GM21737 (cell line): ENCODE data around the gene EMC7.
"Not testable (repeated sequence)": the region's sequence is repeated elsewhere in the genome, so short reads cannot be mapped to it uniquely, and the experiment has no call there.

Source experiments
- ATAC-seq: cut with Tn5 transposase; IDR thresholded peaks from one replicate; pipeline ENCODE4 v1.9.1; 2021; ENCODE audit warnings: mild to moderate bottlenecking, moderate library complexity; ENCODE audit not compliant: unreplicated experiment

Gene EMC7

DNA sequence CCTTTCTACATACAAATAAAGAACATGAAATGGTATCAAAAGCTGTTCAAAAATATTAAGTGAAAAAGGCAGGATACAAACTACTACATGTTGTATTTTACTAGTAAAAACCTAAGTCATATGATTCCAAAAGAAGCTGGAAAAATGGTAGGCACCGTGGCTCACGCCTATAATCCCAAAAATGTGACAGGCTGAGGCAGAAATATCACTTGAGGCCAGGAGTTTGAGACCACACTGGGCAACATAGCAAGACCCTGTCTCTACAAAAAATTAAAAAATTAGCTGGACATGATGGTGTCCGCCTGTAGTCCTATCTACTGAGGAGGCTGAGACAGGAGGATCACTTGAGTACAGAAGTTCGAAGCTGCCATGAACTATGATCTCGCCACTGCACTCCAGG, 1.7 kb downstream of the EMC7 start:
- no peak for ATAC-seq

DNA sequence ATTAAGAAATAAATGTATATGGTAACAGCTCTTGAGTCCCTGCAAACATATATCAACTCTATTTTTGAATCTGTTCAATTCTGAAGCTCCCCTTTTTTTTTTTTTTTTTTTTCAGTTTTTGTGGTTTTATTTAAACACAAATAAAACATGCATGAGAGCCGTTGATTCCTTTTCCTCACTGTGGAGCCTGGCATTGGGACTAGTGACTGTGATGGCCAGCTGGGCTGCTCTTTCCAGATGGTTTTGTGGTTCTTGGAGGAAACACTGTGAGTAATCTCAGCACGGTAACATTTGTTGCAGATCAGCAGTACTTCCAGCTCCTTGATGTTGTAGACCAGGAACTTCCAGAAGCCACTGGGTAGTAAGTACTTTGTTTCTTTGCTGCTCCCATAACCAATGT, 15.9 kb downstream of the EMC7 start:
- no peak for ATAC-seq

DNA sequence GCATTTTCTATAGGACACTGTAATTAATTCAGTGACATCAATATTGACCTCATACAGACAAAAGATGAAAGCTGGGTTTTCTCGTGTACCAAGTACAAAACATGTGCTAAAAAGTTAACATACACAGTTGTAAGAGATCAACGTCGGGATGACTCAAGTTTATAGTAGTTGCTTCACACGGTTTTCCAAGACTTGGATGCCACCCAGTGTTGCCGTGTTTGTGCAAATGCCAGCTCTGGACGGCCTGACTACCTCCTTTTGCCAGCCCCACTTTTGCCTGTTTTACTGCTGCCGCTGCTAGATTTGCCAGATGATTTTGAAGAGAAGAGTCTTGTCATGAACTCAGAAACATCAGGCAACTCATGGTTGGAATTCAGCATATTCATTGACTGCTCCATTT, 17.6 kb downstream of the EMC7 start:
- ATAC-seq, result no peak

DNA sequence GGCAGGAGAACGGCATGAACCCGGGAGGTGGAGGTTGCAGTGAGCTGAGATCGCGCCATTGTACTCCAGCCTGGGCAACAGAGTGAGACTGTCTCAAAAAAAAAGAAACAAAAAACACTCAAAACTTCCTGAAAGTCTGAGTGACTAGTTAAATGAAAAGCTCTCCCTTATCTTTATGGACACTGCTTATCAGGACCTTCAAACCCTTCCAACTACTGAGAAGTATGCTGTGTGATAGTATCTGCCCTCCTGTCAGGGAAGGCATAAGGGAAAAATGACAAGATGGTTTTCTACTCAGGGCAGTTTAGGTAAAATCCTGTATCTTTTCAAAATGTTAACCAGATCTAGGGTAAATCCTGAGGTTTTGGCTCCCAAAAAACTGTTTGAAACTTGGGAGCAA, 21.8 kb downstream of the EMC7 start:
- ATAC-seq, result no peak

DNA sequence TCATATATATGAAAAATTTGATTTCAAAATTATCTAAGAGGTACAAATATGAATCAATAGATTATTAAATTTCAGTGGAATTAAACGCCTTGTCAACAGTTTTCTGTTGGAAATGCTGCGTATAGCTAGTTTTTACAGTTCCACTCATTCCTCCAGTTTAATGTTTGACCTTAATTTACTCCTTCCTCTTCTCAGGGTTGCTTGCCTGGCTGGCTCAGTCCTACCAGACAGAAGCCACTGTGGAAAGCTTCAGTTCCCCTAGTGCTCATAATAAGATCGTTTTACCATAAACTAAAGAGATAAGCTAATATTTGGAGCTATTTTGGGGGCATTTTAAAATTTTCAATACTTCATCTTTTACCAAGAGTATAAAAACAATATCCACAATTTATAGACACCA, 22.8 kb downstream of the EMC7 start:
- no peak for ATAC-seq

DNA sequence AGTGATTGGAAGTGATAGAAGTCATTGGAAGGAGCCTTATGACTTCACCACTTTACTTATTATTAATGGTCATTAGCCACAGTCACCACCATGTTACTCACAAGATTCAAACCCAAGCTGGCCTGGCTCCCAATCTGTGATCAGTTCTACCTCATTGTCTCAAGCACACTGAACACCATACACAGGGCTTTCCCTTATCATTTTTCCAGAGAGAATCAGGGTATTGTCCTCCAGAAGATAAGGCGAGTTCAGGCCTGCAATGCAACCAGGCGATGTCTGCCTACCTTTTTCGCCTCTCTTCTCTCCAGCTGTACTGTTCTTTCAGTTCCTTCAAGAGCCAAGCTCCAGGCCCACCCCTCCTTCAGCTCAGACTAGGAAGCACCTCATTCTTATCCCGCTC, 24.9 kb downstream of the EMC7 start:
- no peak for ATAC-seq

DNA sequence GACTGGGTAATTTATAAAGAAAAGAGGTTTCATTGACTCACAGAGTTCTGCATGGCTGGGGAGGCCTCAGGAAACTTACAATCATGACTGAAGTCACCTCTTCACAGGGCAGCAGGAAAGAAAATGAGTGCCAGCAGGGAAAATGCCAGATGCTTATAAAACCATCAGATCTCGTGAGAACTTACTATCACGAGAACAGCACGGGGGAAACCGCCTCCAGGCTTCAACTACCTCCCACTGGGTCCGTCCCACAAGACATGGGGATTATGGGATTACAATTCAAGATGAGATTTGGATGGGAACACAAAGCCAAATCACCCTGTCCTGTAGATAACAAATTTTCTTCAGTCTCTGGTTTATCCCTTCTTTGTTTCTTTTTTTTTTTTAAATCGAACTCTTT, 31.7 kb downstream of the EMC7 start:
- ATAC-seq, result no peak

DNA sequence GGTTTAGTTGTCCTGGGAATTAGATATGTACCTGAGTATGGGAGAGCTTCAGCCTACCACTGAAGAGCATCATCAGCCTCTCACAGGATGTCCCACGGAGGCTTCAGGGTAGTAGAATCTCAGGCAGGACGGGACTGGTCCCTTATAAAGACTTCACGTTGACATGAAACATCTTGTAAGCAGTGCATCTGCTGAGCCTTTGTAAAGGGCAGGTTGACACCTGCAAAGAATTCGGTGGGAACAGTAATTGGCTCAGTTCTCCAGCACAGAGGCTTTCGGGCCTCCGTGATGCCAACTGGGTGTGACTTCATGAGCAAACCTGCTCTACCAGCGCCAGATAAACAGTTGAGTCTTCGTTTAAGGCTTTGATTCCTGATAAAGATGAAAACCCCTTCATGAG, 35.7 kb downstream of the EMC7 start:
- ATAC-seq, result no peak

DNA sequence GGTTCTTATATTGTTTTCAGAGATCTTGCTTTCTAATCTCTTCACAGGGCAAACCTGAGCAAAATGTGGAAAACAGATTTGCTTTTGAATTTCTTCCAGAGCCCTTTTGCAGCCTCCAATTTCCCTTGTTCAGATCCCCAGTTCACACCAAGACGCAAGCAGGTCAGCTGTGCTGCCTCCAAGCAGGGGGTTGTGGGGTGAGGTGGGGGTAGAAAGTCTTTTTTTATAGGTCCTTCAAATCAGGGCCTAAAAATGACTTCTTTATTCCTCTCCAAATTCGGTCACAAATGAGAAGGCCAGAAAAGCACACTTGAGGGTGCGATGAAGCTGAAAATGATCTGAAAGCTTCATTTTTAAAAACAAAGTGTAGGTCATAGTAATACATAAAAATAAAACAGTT, 36.4 kb downstream of the EMC7 start:
- no peak for ATAC-seq

DNA sequence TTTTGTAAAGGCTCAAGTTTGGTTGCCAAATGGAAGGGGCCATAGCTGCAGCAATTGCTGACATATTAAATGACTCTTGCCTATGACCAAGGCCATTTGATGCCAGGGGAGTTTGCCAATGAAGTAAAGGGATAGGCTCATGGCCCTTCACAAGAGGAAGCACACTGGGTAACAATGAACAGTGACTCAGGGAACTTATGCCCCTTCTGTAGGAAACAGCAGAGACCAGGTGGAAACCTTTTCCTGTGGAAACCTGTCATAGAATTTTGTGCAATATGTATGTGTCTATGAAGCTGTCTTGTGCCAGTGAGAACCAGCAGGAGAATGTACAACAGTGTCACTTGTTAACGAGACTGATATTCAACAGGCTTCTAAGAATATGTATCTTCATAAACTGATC, 37.2 kb downstream of the EMC7 start:
- no peak for ATAC-seq

DNA sequence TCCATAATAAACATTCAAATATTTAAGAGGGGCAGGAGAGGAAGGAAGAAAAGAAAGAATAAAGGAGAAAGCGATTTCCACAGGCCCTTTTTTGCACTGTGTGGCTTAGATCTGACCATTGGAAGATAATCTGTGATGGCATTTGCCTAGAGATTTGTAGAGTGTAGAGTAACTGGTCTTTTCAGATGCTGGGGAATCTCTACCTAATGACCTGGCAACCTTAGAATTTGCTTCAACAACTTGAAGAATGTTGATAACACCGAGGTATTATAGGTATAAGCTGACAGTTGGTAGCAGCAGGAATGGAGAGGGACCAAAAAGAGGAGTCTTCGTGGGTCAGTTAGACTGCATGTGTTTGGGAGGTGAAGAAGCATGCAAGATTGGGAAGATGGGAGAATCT, 41.7 kb downstream of the EMC7 start:
- no peak for ATAC-seq

DNA sequence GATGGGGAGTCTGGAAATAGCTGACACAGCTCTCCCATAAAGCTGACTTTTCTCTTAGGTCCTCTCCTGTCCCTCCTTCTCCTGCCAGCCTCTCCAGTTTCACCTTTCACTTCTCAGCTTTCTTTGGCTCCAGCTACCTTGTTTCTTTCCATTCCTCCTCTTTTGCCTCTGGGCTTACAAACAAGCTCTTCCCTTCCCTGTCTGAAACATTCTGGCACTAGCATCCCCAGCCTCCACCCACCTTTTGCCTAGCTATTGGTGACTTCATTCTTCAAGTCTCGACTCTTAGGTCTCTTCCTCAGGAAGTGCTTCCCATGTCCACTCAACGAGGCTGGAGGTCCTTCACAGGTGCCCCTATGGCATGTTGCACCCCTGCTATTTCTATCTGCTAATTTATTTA, 42.2 kb downstream of the EMC7 start:
- ATAC-seq, result no peak

DNA sequence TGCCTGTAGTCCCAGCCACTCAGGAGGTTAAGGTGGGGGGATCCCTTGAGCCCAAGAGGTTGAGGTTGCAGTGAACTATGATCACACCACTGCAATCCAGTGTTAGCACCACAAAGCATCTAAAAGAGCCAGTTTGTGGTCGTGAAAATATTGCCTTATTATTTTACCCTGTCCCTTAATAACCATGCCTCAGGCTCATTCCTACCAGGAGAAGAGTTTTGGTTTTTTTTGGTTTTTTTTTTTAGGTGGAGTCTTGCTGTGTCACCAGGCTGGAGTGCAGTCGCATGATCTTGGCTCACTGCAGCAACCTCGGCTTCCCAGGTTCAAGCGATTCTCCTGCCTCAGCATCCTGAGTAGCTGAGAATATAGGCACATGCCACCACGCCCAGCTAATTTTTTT, 44.8 kb downstream of the EMC7 start:
- ATAC-seq, result no peak

DNA sequence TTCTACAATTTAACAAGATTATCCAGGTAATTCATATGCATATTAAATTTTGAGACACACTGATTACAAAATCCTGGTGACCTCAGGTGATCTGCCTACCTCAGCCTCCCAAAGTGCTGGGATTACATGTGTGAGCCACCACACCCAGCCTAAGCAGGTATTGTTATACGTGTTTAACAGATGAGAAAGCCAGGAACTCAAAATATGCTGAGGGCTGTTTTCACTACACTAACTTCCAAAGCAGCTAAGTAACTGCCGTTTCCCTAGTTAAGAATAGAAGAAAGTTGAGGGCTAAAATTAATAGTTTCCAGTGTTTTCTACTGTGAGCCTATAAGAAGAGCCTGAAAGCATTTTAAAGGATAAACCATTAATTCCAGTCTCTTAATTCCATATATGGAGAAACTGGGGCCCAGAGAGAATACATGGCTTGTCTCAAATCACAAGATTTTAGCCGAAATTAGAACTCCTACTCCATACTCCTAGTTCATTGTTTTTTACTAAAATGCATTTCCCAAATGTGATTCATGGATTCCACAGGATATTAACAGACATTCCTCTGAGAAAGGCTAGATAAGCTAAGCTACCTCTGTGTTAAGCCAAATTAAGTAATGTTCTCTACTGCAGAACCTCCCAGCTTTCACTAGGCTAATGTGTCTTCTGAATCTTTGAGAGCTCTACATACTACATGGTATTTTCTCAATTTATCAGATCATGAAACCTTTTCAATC, 45.6 kb downstream of the EMC7 start:
- no peak for ATAC-seq

DNA sequence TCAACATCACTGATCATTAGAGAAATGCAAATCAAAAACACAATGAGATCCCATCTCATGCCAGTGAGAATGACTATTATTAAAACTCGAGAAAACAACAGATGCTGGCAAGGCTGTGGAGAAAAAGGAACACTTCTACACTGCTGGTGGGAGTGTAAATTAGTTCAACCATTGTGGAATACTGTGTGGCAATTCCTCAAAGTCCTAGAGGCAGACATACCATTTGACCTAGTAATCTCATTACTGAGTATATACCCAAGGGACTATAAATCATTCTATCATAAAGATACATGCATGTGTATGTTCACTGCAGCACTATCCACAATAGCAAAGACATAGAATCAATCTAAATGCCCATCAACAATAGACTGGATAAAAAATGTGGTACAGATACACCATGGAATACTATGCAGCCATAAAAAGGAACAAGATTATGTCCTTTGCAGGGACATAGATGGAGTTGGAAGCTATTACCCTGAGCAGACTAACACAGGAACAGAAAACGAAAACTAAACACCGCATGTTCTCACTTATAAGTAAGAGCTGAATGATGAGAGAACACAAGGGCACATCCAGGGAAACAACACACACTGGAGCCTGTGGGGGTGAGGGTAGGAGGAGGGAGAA, 47.5 kb downstream of the EMC7 start:
- no peak for ATAC-seq

DNA sequence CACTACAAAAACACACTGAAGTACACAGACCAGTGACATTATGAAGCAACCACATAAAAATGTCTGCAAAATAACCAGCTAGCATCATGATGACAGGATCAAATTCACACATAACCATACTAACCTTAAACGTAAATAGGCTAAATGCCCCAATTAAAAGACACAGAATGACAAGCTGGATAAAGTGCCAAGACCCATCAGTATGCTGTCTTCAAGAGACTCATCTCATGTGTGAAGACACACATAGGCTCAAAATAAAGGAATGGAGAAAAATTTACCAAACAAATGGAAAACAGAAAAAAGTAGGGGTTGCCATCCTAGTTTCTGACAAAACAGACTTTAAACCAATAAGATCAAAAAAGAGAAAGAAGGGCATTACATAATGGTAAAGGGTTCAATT, 51.3 kb downstream of the EMC7 start:
- not testable (repeated sequence) for ATAC-seq

DNA sequence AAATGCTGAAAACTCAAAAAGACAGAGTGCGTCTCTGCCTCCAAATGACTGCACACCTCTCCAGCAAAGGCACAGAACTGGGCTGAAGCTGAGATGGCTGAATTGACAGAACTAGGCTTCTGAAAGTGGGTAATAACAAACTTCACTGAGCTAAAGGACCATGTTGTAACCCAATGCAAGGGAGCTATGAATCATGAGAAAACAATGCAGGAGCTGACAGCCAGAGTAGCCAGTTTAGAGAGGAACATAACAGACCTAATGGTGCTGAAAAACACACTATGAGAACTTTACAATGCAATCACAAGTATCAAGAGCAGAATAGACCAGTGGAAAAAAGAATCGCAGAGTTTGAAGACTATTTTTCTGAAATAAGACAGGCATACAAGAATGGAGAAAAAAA, 52.5 kb downstream of the EMC7 start:
- no peak for ATAC-seq

DNA sequence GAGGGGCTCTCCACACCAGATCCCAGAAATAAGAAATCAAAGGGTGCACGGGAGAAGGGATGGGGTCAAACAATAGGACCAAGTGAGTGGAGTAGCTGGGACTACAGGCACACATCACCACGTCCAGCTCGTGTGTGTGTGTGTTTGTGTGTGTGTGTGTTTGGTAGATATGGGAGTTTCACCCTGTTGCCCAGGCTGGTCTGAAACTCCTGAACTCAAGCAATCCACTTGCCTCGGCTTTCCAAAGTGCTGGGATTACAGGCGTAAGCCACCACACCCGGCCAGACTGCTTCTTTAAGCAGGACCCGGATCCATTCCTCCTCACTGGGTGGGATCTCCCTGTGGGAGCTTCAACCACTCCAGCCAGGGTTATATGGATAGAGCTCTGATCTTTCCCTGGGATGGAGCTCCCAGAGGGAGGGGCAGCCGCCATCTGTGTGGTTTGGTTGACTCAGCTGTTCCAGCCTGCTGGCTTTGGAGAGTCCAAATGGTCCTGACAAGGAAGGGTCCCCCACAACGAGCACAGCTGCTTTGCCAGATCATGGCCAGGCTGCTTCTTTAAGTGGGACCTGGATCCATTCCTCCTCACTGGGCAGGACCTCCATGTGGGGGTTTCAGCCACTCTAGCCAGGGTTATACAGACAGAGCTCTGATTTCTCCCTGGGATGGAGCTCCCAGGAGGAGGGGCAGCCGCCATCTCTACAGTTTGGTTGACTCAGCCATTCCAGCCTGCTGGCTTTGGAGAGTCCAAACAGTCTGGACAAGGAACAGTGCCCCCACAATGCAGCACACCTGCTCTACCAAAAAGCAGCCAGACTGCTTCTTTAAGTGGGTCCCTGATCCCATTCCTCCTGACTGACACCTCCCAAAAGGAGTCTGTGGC, 53.5 kb downstream of the EMC7 start:
- no peak for ATAC-seq

DNA sequence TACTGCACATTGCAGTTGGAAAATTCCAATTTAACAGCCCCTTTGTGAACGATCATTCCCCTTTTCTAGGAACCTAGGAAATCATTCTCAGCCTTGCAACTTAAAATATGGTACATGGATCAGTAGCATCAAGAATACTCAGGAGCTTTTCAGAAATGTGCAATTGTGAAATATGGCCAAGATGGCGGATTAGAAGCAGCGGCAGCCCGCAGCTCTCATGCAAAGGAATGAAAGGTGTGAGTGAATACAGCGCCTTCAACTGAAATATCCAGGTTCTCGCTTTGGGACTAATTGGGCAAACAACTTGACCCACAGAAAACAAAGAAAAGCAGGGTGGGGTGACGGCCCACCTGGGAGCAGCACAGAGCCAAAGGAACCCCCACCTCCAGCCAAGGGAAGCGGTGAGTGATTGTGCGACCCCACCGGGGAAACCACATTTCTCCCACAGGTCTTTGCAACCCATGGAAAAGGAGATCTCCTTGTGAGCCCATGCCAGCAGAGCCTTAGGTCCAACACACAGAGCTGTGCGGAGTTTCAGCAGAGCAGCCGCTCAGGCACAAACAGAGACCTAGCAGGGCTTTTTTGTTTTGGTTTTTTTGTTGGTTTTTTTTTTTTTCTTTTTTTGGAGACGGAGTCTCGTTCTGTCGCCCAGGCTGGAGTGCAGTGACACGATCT, 55.1 kb downstream of the EMC7 start:
- ATAC-seq, result no peak

DNA sequence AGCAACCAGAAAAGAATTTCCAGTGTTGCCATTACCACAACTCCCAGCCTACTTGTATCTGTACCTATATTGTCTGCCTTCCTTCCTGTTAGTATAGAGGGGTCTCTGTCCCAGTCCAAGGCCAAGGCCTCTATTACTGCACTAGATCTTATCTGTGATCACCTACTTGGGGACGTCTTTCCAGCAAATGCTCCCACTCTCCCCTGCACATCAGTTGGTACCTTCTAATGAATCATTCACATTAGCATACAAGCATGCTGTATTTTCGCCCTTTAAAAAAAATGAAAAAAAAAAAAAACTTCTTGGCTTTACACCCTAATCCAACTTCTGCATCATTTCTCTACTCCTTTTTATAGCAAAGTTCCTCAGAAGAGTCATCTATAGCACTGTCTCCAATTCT, 57.8 kb downstream of the EMC7 start:
- ATAC-seq, result no peak

DNA sequence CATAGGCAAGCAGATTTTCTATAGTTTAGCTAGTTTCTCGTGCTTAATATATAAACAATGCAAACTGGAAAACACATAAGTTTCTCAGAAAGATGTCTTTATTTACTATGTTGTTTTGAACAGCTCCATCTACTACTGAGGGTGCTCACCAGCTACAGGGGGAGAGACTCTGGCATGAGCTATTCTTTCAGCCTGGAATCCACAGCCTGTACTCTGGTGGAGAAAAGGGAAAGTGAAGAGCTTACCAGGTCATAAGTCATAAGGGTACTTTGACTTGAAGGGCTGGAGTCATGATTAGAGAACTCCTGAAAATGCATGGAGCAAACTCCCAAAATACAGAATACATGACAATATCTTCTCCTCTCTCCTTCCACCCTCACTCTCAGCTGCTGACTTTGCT, 58.3 kb downstream of the EMC7 start:
- no peak for ATAC-seq

DNA sequence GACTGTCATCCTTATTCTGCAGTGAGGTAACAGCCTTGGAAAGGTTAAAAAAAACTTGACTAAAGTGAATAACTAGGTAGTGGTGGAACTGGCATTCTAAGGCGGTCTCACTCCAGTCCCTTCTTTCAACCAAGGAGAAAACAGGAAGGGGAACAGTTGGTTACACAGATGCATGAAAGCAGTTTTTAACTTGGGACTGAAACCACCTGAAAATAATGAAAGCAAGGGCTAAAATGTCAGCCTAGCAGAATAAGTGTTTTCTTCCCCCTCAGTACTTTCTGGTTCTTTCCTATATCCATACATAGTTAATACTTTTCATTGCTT, 61.9 kb downstream of the EMC7 start:
- no peak for ATAC-seq
